Effector CD4-positive, alpha-beta T cell (primary cell): ENCODE results near the gene UBAP1.
"Not testable (repeated sequence)": the region's sequence is repeated elsewhere in the genome, so short reads cannot be mapped to it uniquely, and the experiment has no call there.

Source experiments
- DNase-seq: peaks from one replicate; pipeline ENCODE4 v3.0.0-alpha.2; 2020

Gene UBAP1

GRCh38 chr9:34267660-34268059 lies 88.8 kb downstream of the UBAP1 start:
- DNase-seq, result no peak

- no peak for DNase-seq
Observed at GRCh38 chr9:34271265-34272006, 92.6 kb downstream of the UBAP1 start.

GRCh38 chr9:34272101-34272541 lies 93.3 kb downstream of the UBAP1 start:
- no peak for DNase-seq

- DNase-seq, result not testable (repeated sequence)
Observed at GRCh38 chr9:34273588-34273987, 94.7 kb downstream of the UBAP1 start.

GRCh38 chr9:34275811-34276210 lies 97.0 kb downstream of the UBAP1 start:
- no peak for DNase-seq

GRCh38 chr9:34276772-34277171 lies 97.9 kb downstream of the UBAP1 start:
- no peak for DNase-seq

GRCh38 chr9:34279411-34279810 lies 100.6 kb downstream of the UBAP1 start:
- DNase-seq, result no peak

- no peak for DNase-seq
Observed at GRCh38 chr9:34282096-34282495, 103.3 kb downstream of the UBAP1 start.

GRCh38 chr9:34289159-34289558 lies 110.3 kb downstream of the UBAP1 start:
- no peak for DNase-seq

- DNase-seq, result no peak
Observed at GRCh38 chr9:34291023-34291422, 112.2 kb downstream of the UBAP1 start.

GRCh38 chr9:34291423-34291822 lies 112.6 kb downstream of the UBAP1 start:
- no peak for DNase-seq

GRCh38 chr9:34292552-34292951 lies 113.7 kb downstream of the UBAP1 start:
- DNase-seq, result no peak

- DNase-seq, result not testable (repeated sequence)
Observed at GRCh38 chr9:34301064-34301463, 122.2 kb downstream of the UBAP1 start.
